ENCODE data around the gene SRP9.

- peak; percentile 31 to 54 (median 50) for TF ChIP-seq CTCF (IDR thresholded peaks at IDR 0.05)
- no peak for TF ChIP-seq POLR2A (IDR thresholded peaks at IDR 0.05; ENCODE audit: low read depth)
- no peak for TF ChIP-seq EP300 (IDR thresholded peaks at IDR 0.05)
- peak; percentile 69 to 88 for TF ChIP-seq POLR2AphosphoS5 (IDR thresholded peaks at IDR 0.05)
Observed at GRCh38 chr1:225809842-225810578, 32.4 kb downstream of the SRP9 start, which contains the start of gene EPHX1.
